Neuronal stem cell (in vitro differentiated cells): ENCODE measurements around the gene ZMAT5.
A peak's percentile ranks its signal among the peaks of the same experiment; 100 is the strongest.

Experiments
- DNase-seq: peaks from one replicate; pipeline ENCODE4 v3.0.0-alpha.2; 2013; ENCODE audit warnings: low spot score
- H2AFZ ChIP-seq: one replicate; pipeline ENCODE4 v1.6.1; 2013; ENCODE audit warnings: mild to moderate bottlenecking, low read length, inconsistent platforms
- H2AK5ac ChIP-seq: 2 replicates; pipeline ENCODE4 v1.6.1; 2013; ENCODE audit warnings: low read depth, mild to moderate bottlenecking, inconsistent platforms, low read length, moderate library complexity, mixed read lengths
- H2BK120ac ChIP-seq: 2 replicates; pipeline ENCODE4 v1.6.1; 2013; ENCODE audit warnings: low read depth, mild to moderate bottlenecking, inconsistent platforms, low read length, moderate library complexity, mixed read lengths
- H2BK12ac ChIP-seq: one replicate; pipeline ENCODE4 v1.6.1; 2013; ENCODE audit warnings: low read length, inconsistent platforms
- H2BK15ac ChIP-seq: 2 replicates; pipeline ENCODE4 v1.6.1; 2013; ENCODE audit warnings: mild to moderate bottlenecking, low read length, inconsistent platforms, mixed read lengths
- H2BK5ac ChIP-seq: one replicate; pipeline ENCODE4 v1.6.1; 2013; ENCODE audit warnings: inconsistent platforms, mild to moderate bottlenecking, low read length, moderate library complexity
- H3K14ac ChIP-seq: one replicate; pipeline ENCODE4 v1.6.1; 2013; ENCODE audit warnings: low read length, inconsistent platforms
- H3K18ac ChIP-seq: 2 replicates; pipeline ENCODE4 v1.6.1; 2013; ENCODE audit warnings: low read length, inconsistent platforms
- H3K23ac ChIP-seq: 2 replicates; pipeline ENCODE4 v1.6.1; 2013; ENCODE audit warnings: low read depth, mild to moderate bottlenecking, mixed read lengths, low read length, inconsistent platforms; ENCODE audit not compliant: poor library complexity
- H3K27ac ChIP-seq: replicated peaks from 3 replicates; pipeline ENCODE4 v1.5.1; 2013; ENCODE audit warnings: low read length, inconsistent platforms
- H3K27me3 ChIP-seq, 3 experiments: 2 replicates each; pipeline ENCODE4 v1.6.1; 2013; ENCODE audit warnings: low read length in 3 of 3, mild to moderate bottlenecking in 2 of 3, inconsistent platforms in 1 of 3, low read depth in 1 of 3, mixed read lengths in 1 of 3, moderate library complexity in 1 of 3; ENCODE audit not compliant: control insufficient read depth in 3 of 3, insufficient read depth in 3 of 3
- H3K36me3 ChIP-seq, 2 donors: replicated peaks in 1 of 2; 2 replicates each; pipeline ENCODE4 v1.6.1; 2013; ENCODE audit warnings: low read length in 2 of 2; ENCODE audit not compliant: control insufficient read depth in 2 of 2, insufficient read depth in 2 of 2
- H3K4ac ChIP-seq: 2 replicates; pipeline ENCODE4 v1.6.1; 2013; ENCODE audit warnings: inconsistent platforms, mild to moderate bottlenecking, low read length, moderate library complexity
- H3K4me1 ChIP-seq, 2 donors: 1 replicate in 1 of 2; 2 replicates in 1 of 2; pipeline ENCODE4 v1.6.1; 2013; ENCODE audit warnings: low read length in 2 of 2, low read depth in 1 of 2; ENCODE audit not compliant: control insufficient read depth in 2 of 2, insufficient read depth in 1 of 2
- H3K4me2 ChIP-seq: one replicate; pipeline ENCODE4 v1.6.1; 2013; ENCODE audit warnings: mild to moderate bottlenecking, low read length, inconsistent platforms; ENCODE audit not compliant: insufficient read depth, poor library complexity, severe bottlenecking
- H3K4me3 ChIP-seq, 2 donors: 2 replicates each; pipeline ENCODE4 v1.5.1; 2013; ENCODE audit warnings: low read length in 2 of 2, mild to moderate bottlenecking in 2 of 2, inconsistent platforms in 1 of 2, moderate library complexity in 1 of 2
- H3K79me1 ChIP-seq: one replicate; pipeline ENCODE4 v1.6.1; 2013; ENCODE audit warnings: low read depth, mild to moderate bottlenecking, inconsistent platforms, low read length, moderate library complexity
- H3K9ac ChIP-seq: one replicate; pipeline ENCODE4 v1.6.1; 2013; ENCODE audit warnings: mild to moderate bottlenecking, low read depth, low read length, inconsistent platforms; ENCODE audit not compliant: poor library complexity
- H3K9me3 ChIP-seq, 2 donors: replicated peaks in 1 of 2; 2 replicates each; pipeline versions ENCODE3 to v1.6.1; 2013; ENCODE audit warnings: low read length in 2 of 2, mild to moderate bottlenecking in 2 of 2, inconsistent platforms in 1 of 2, low read depth in 1 of 2, mixed read lengths in 1 of 2, moderate library complexity in 1 of 2; ENCODE audit not compliant: control insufficient read depth in 2 of 2, insufficient read depth in 1 of 2
- H4K8ac ChIP-seq: one replicate; pipeline ENCODE4 v1.6.1; 2013; ENCODE audit warnings: low read depth, mild to moderate bottlenecking, inconsistent platforms, low read length, moderate library complexity
- H4K91ac ChIP-seq: one replicate; pipeline ENCODE4 v1.6.1; 2013; ENCODE audit warnings: low read length, low read depth, mild to moderate bottlenecking, inconsistent platforms; ENCODE audit not compliant: poor library complexity
- WGBS, 2 donors: extraction: QIAGEN DNeasy Blood & Tissue Kit; methylation state at CpG; one replicate each; pipeline ENCODE4 v1.1.7; 2013; ENCODE audit warnings: missing lambda C conversion rate in 2 of 2, mixed read lengths in 1 of 2; ENCODE audit not compliant: insufficient read length in 2 of 2, insufficient replicate concordance in 1 of 2; ENCODE audit errors: extremely low coverage in 2 of 2; 5-methylcytosine and 5-hydroxymethylcytosine counted together

Gene ZMAT5

GRCh38 chr22:29747832-29748231, 19.0 kb downstream of the ZMAT5 start:
- Histone ChIP-seq H4K91ac (no peak overlapping the region), H3K4me3 (no peak overlapping the region), H3K79me1 (no peaks in the 10 kb centered on the region), H3K27me3 (no peaks in the 10 kb centered on the region), H3K27ac (no peak overlapping the region), H3K14ac (peak overlapping the region; percentile 13), H2BK120ac (no peak overlapping the region), H2BK5ac (no peak overlapping the region), H3K4ac (no peak overlapping the region), H3K36me3 (peaks cover 6 to 7% of the 10 kb centered on the region in 2 donors), H3K4me2 (no peak overlapping the region), H3K9me3 (no peaks in the 10 kb centered on the region), H2AFZ (no peak overlapping the region), H2BK15ac (no peak overlapping the region), H3K4me1 (no peaks in the 10 kb centered on the region), H3K18ac (no peak overlapping the region), H3K23ac (peak overlapping the region; percentile 38), H3K9ac (no peak overlapping the region), H4K8ac (no peak overlapping the region), H2BK12ac (no peak overlapping the region), H2AK5ac (no peak overlapping the region)
- no peak for DNase-seq
- no CpG with 5 or more reads among the region's 7 CpGs for WGBS, 2 donors

GRCh38 chr22:29744902-29745301, 21.9 kb downstream of the ZMAT5 start:
- Histone ChIP-seq H4K8ac (no peak overlapping the region), H3K18ac (no peak overlapping the region), H2BK5ac (no peak overlapping the region), H3K4me1 (no peaks in the 10 kb centered on the region), H3K4me2 (no peak overlapping the region), H2AK5ac (no peak overlapping the region), H3K23ac (peak overlapping the region; percentile 13), H2BK15ac (no peak overlapping the region), H3K14ac (no peak overlapping the region), H2BK12ac (no peak overlapping the region), H4K91ac (no peak overlapping the region), H3K4ac (no peak overlapping the region), H2AFZ (no peak overlapping the region), H3K36me3 (peaks cover 6 to 7% of the 10 kb centered on the region in 2 donors), H3K9ac (peak overlapping the region; percentile 51), H3K27me3 (no peaks in the 10 kb centered on the region), H3K79me1 (no peaks in the 10 kb centered on the region), H3K4me3 (peak overlapping the region in 1 of 2 donors; percentile 47), H3K9me3 (no peaks in the 10 kb centered on the region), H2BK120ac (no peak overlapping the region), H3K27ac (no peak overlapping the region)
- WGBS, 2 donors = no CpG with 5 or more reads among the region's 8 CpGs
- no peak for DNase-seq

GRCh38 chr22:29742326-29742725, 24.5 kb downstream of the ZMAT5 start:
- H3K4me1 ChIP-seq = no peaks in the 10 kb centered on the region
- H3K9ac ChIP-seq = peak overlapping the region; percentile 24
- no peak overlapping the region for H3K18ac ChIP-seq
- no peak overlapping the region for H3K14ac ChIP-seq
- no peaks in the 10 kb centered on the region for H3K9me3 ChIP-seq
- no CpG with 5 or more reads among the region's 13 CpGs for WGBS, 2 donors
- no peak overlapping the region for H2AFZ ChIP-seq
- H3K23ac ChIP-seq = no peak overlapping the region
- H3K27me3 ChIP-seq = no peaks in the 10 kb centered on the region
- no peak overlapping the region for H3K4ac ChIP-seq
- DNase-seq = no peak
- no peaks in the 10 kb centered on the region for H3K79me1 ChIP-seq
- no peak overlapping the region for H2BK120ac ChIP-seq
- H2BK12ac ChIP-seq = no peak overlapping the region
- H3K36me3 ChIP-seq = peaks cover 7% of the 10 kb centered on the region in 2 donors
- H2AK5ac ChIP-seq = no peak overlapping the region
- H3K4me2 ChIP-seq = no peak overlapping the region
- H3K27ac ChIP-seq = no peak overlapping the region
- H2BK5ac ChIP-seq = no peak overlapping the region
- no peak overlapping the region for H4K91ac ChIP-seq
- H4K8ac ChIP-seq = no peak overlapping the region
- no peak overlapping the region for H2BK15ac ChIP-seq
- peak overlapping the region in 1 of 2 donors; percentile 18 for H3K4me3 ChIP-seq

- Histone ChIP-seq H3K9ac (no peak overlapping the region), H3K14ac (no peak overlapping the region), H3K23ac (no peak overlapping the region), H3K27me3 (no peaks in the 10 kb centered on the region), H3K79me1 (no peaks in the 10 kb centered on the region), H2BK5ac (no peak overlapping the region), H2BK12ac (no peak overlapping the region), H4K8ac (no peak overlapping the region), H3K4me2 (no peak overlapping the region), H3K27ac (no peak overlapping the region), H2BK15ac (no peak overlapping the region), H2BK120ac (no peak overlapping the region), H3K36me3 (peaks cover 7% of the 10 kb centered on the region in 2 donors), H2AK5ac (no peak overlapping the region), H3K4me1 (no peaks in the 10 kb centered on the region), H3K9me3 (no peaks in the 10 kb centered on the region), H3K18ac (no peak overlapping the region), H2AFZ (no peak overlapping the region), H3K4me3 (no peak overlapping the region), H3K4ac (no peak overlapping the region), H4K91ac (no peak overlapping the region)
- DNase-seq = no peak
- WGBS, 2 donors = no CpG with 5 or more reads among the region's 2 CpGs
These were observed 24.9 kb downstream of the ZMAT5 start for GRCh38 chr22:29741926-29742325.
